HCT116 (cell line): Measurements from ENCODE around the gene PTPRA. TPM values are rescaled to one million over a fixed set of nuclear protein-coding genes. Genes with fewer than 3 reads are reported as not detected.

Source experiments
- ATAC-seq: fragments of 200-7000 bp; cut with Tn5 transposase; 2 replicates; pipeline ENCODE4 v1.9.1; 2020; ENCODE audit warnings: mild to moderate bottlenecking, moderate library complexity
- BruUV-seq: library from RNA; stranded (reverse); fragments of 400-500 nt; replicated peaks from 2 replicates; lab custom pipeline; 2021; lab: Mats Ljungman, UMichigan
- CTCF ChIA-PET: fragments of 300-600 bp; sonication (Branson Sonifier 250); formaldehyde crosslinking; loops from one replicate; lab custom pipeline; 2021; ENCODE audit warnings: antibody characterized with exemption; lab: Charles Lee
- POLR2A ChIA-PET: fragments of 300-600, 350-600 bp; sonication (Branson Sonifier 250); formaldehyde crosslinking; loops from one replicate; lab custom pipeline; 2021; ENCODE audit warnings: antibody characterized with exemption; lab: Charles Lee
- RAD21 ChIA-PET, 2 experiments: fragments of 300-600 bp; sonication (Branson Sonifier 250); formaldehyde crosslinking; loops; one replicate each; lab custom pipeline; 2023; ENCODE audit warnings: low total read pairs in 2 of 2; ENCODE audit not compliant: uncharacterized antibody in 2 of 2, unreplicated experiment in 2 of 2, low non-redundant PET in 1 of 2; lab: Charles Lee
- DNase-seq: peaks from one replicate; pipeline ENCODE4 v3.0.0-alpha.2; 2010; ENCODE audit warnings: low read depth, low spot score
- H2AFZ ChIP-seq: fragments of 200-600 bp; shearing (Covaris generic), sonication (generic); 2 replicates; pipeline ENCODE4 v1.6.1; 2017; ENCODE audit warnings: low read depth, mixed run types, mixed read lengths, antibody characterized with exemption, low read length; ENCODE audit not compliant: poor library complexity, severe bottlenecking
- H3K27ac ChIP-seq: 2 replicates; pipeline ENCODE4 v1.5.1; 2012; ENCODE audit warnings: low read depth, low read length
- H3K27me3 ChIP-seq: fragments of 200-600 bp; sonication (generic); 2 replicates; pipeline ENCODE4 v1.6.1; 2016; ENCODE audit warnings: mixed run types, low read length, mixed read lengths; ENCODE audit not compliant: insufficient read depth
- H3K36me3 ChIP-seq, 2 experiments: fragments of 200-500 bp in 1 of 2; fragments of 200-600 bp in 1 of 2; sonication (Bioruptor generic) in 1 of 2; sonication (generic) in 1 of 2; 2 replicates each; pipeline versions ENCODE4 v1.5.1 to v1.6.1; 2014 to 2016; ENCODE audit warnings: low read length in 2 of 2, inconsistent platforms in 1 of 2, mixed read lengths in 1 of 2, mixed run types in 1 of 2; ENCODE audit not compliant: insufficient read depth in 2 of 2, control insufficient read depth in 1 of 2
- H3K4me1 ChIP-seq, 2 experiments: fragments of 200-600 bp in 1 of 2; sonication (generic) in 1 of 2; 2 replicates each; pipeline versions ENCODE4 v1.5.1 to v1.6.1; 2012 to 2017; ENCODE audit warnings: low read length in 2 of 2, inconsistent platforms in 1 of 2, mild to moderate bottlenecking in 1 of 2, mixed read lengths in 1 of 2, mixed run types in 1 of 2, moderate library complexity in 1 of 2; ENCODE audit not compliant: insufficient read depth in 2 of 2, control insufficient read depth in 1 of 2
- H3K4me2 ChIP-seq: fragments of 200-600 bp; sonication (generic); 2 replicates; pipeline ENCODE4 v1.6.1; 2017; ENCODE audit warnings: mixed run types, low read length, mixed read lengths
- H3K4me3 ChIP-seq, 2 experiments: fragments of 200-600 bp in 1 of 2; sonication (generic) in 1 of 2; replicated peaks in 1 of 2; 2 replicates each; pipeline ENCODE4 v1.5.1; 2011 to 2016; ENCODE audit warnings: low read length in 2 of 2, control low read depth in 1 of 2, low read depth in 1 of 2, mild to moderate bottlenecking in 1 of 2, mixed read lengths in 1 of 2, mixed run types in 1 of 2
- H3K79me2 ChIP-seq: fragments of 200-600 bp; sonication (generic); 2 replicates; pipeline ENCODE4 v1.6.1; 2017; ENCODE audit warnings: mild to moderate bottlenecking, mixed run types, low read length, moderate library complexity, mixed read lengths; ENCODE audit not compliant: insufficient read depth
- H3K9ac ChIP-seq: fragments of 200-600 bp; sonication (generic); 2 replicates; pipeline ENCODE4 v1.6.1; 2016; ENCODE audit warnings: low read length, mixed read lengths
- H3K9me2 ChIP-seq: fragments of 200-600 bp; sonication (generic), shearing (Covaris generic); 2 replicates; pipeline ENCODE4 v1.6.1; 2017; ENCODE audit warnings: mixed run types, mild to moderate bottlenecking, moderate library complexity; ENCODE audit not compliant: insufficient read depth
- H3K9me3 ChIP-seq, 2 experiments: fragments of 200-500 bp in 1 of 2; fragments of 200-600 bp in 1 of 2; sonication (Bioruptor generic) in 1 of 2; sonication (generic) in 1 of 2; 2 replicates each; pipeline ENCODE4 v1.6.1; 2014 to 2017; ENCODE audit warnings: low read length in 2 of 2, mixed read lengths in 2 of 2, inconsistent platforms in 1 of 2, low read depth in 1 of 2, mild to moderate bottlenecking in 1 of 2, mixed run types in 1 of 2, moderate library complexity in 1 of 2; ENCODE audit not compliant: control insufficient read depth in 1 of 2, insufficient read depth in 1 of 2
- H4K20me1 ChIP-seq: fragments of 200-600 bp; sonication (generic), shearing (Covaris generic); 2 replicates; pipeline ENCODE4 v1.6.1; 2017; ENCODE audit warnings: mixed run types, mild to moderate bottlenecking, moderate library complexity; ENCODE audit not compliant: insufficient read depth
- CBX3 ChIP-seq: IDR thresholded peaks from 2 replicates; pipeline ENCODE4 v1.6.1; 2012; ENCODE audit warnings: low read depth
- CEBPB ChIP-seq: IDR thresholded peaks from 2 replicates; pipeline ENCODE4 v1.6.1; 2012; ENCODE audit warnings: low read depth
- EGR1 ChIP-seq: IDR thresholded peaks from 2 replicates; pipeline ENCODE4 v1.6.1; 2012; ENCODE audit warnings: low read depth
- ELF1 ChIP-seq: IDR thresholded peaks from 2 replicates; pipeline ENCODE4 v1.6.1; 2012; ENCODE audit warnings: low read depth, borderline replicate concordance
- EZH2phosphoT487 ChIP-seq: fragments of 200-600 bp; IDR thresholded peaks from 2 replicates; pipeline ENCODE4 v1.6.1; 2018; ENCODE audit warnings: antibody characterized with exemption, borderline replicate concordance
- FOSL1 ChIP-seq: IDR thresholded peaks from 2 replicates; pipeline ENCODE4 v1.6.1; 2012; ENCODE audit warnings: low read depth
- POLR2AphosphoS5 ChIP-seq: IDR thresholded peaks from 2 replicates; pipeline ENCODE4 v1.6.1; 2011; ENCODE audit warnings: mild to moderate bottlenecking, low read depth, low read length, moderate library complexity
- RAD21 ChIP-seq: IDR thresholded peaks from 2 replicates; pipeline ENCODE4 v1.6.1; 2012; ENCODE audit warnings: low read depth, mild to moderate bottlenecking
- SIN3A ChIP-seq: IDR thresholded peaks from 2 replicates; pipeline ENCODE4 v1.6.1; 2012; ENCODE audit warnings: low read depth
- SP1 ChIP-seq: IDR thresholded peaks from 2 replicates; pipeline ENCODE4 v1.6.1; 2012; ENCODE audit warnings: low read depth
- SRF ChIP-seq: IDR thresholded peaks from 2 replicates; pipeline ENCODE4 v1.6.1; 2012; ENCODE audit warnings: low read depth
- YY1 ChIP-seq: IDR thresholded peaks from 2 replicates; pipeline ENCODE4 v1.6.1; 2011; ENCODE audit warnings: low read length, low read depth, moderate library complexity, mild to moderate bottlenecking; ENCODE audit not compliant: insufficient replicate concordance; ENCODE audit errors: extremely low read depth
- ZFX ChIP-seq: fragments of 450-650 bp; IDR thresholded peaks from 2 replicates; pipeline ENCODE4 v1.6.1; 2017
- ZNF274 ChIP-seq: fragments of 200-500 bp; sonication (Bioruptor generic); IDR thresholded peaks from 2 replicates; pipeline ENCODE4 v1.6.1; 2014; ENCODE audit warnings: mild to moderate bottlenecking, low read depth, low read length, inconsistent platforms
- intact Hi-C: fragments of 100-400 bp; cut with micrococcal nuclease; formaldehyde crosslinking; loops from 2 replicates; pipeline ENCODE4 v1.10.0; 2022
- total RNA-seq: library from RNA; stranded (reverse); gene quantifications from one replicate; pipeline ENCODE4 v1.2.1, GENCODE V29; 2021; ENCODE audit not compliant: unreplicated experiment
- TF ChIP-seq, protein P1 (sequence below): IDR thresholded peaks from 2 replicates; pipeline ENCODE4 v1.6.1; 2012; ENCODE audit warnings: low read depth
- TF ChIP-seq, protein P2 (sequence below): IDR thresholded peaks from 2 replicates; pipeline ENCODE4 v1.6.1; 2011; ENCODE audit warnings: mild to moderate bottlenecking, low read length, moderate library complexity; ENCODE audit not compliant: insufficient replicate concordance; ENCODE audit errors: extremely low read depth

The PTPRA gene
- total RNA-seq, 1 experiment from 2014 or later, result 44.6 TPM

DNA sequence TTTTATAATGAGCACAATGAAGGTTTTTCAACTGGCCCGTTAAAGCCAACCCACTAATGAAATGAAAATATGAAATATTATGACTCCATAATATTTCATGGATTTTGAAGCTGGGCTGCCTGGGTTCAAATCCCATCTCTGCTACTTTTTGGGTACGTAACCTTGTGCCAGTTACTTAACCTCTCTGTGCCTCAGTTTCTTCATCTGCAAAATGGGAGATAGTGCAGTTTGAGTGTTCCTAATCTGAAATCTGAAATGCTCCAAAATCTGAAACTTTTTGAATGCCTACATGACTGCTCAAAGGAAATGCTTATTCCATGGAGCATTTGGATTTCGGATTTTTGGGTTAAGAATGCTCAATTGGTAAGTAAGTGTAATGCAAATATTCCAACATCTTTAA, 29.5 kb downstream of the PTPRA start:
- no peaks in the 10 kb centered on the region for H3K4me1 ChIP-seq
- no peaks in the 10 kb centered on the region for H4K20me1 ChIP-seq
- POLR2A ChIA-PET, result no interaction called here
- H3K27me3 ChIP-seq, result no peaks in the 10 kb centered on the region
- H3K4me3 ChIP-seq, result no peak overlapping the region
- CTCF ChIA-PET, result no interaction called here
- no peaks in the 10 kb centered on the region for H3K9me3 ChIP-seq
- no TSS peak for BruUV-seq
- DNase-seq (no peak), ATAC-seq (no peak)
- RAD21 ChIA-PET, result no interaction called here
- no peak overlapping the region for H2AFZ ChIP-seq
- no peak overlapping the region for H3K27ac ChIP-seq
- intact Hi-C loops, result no loop called here
- H3K9ac ChIP-seq, result no peak overlapping the region
- no peaks in the 10 kb centered on the region for H3K36me3 ChIP-seq
- no peaks in the 10 kb centered on the region for H3K9me2 ChIP-seq
- no peak overlapping the region for H3K4me2 ChIP-seq
- H3K79me2 ChIP-seq, result peaks cover 65% of the 10 kb centered on the region
- no peak for TF ChIP-seq ZFX
- no peak for TF ChIP-seq EZH2phosphoT487
- TF ChIP-seq ZNF274, result no peak
- no peak for TF ChIP-seq CBX3
- no peak for TF ChIP-seq YY1

DNA sequence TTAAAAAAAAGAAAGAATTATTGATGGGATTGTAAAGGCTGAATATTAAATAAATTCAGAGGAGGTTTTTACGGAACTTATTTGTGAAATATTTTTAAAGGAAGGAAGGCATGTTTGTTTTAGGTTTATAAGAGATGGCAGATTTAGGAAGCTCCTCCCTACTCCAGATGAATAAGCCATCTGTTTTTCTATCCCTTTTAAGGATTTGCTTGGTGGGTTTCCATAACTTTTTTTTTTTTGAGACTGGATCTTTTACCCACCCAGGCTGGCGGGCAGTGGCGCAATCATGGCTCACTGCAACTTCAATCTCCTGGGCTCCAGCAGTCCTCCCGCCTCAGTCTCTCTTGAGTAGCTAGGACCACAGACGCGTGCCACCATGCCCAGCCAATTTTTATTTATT, 30.4 kb downstream of the PTPRA start:
- no peak overlapping the region for H3K4me3 ChIP-seq
- no TSS peak for BruUV-seq
- ChIA-PET RAD21 (no interaction called here), CTCF (no interaction called here), POLR2A (no interaction called here)
- H3K9ac ChIP-seq, result no peak overlapping the region
- H3K9me2 ChIP-seq, result no peaks in the 10 kb centered on the region
- no peak overlapping the region for H2AFZ ChIP-seq
- no peaks in the 10 kb centered on the region for H3K27me3 ChIP-seq
- H3K4me1 ChIP-seq, result no peaks in the 10 kb centered on the region
- peaks cover 69% of the 10 kb centered on the region for H3K79me2 ChIP-seq
- no peaks in the 10 kb centered on the region for H3K36me3 ChIP-seq
- H3K9me3 ChIP-seq, result no peaks in the 10 kb centered on the region
- no peaks in the 10 kb centered on the region for H4K20me1 ChIP-seq
- no peak overlapping the region for H3K4me2 ChIP-seq
- H3K27ac ChIP-seq, result no peak overlapping the region
- ATAC-seq, result no peak
- intact Hi-C loops, result no loop called here
- no peak for DNase-seq
- TF ChIP-seq SRF (no peak), EZH2phosphoT487 (no peak), POLR2AphosphoS5 (no peak), CEBPB (no peak), SIN3A (no peak), YY1 (no peak), ELF1 (no peak), RAD21 (no peak), FOSL1 (no peak), ZFX (no peak), SP1 (no peak), EGR1 (no peak)
- TF ChIP-seq, protein P1, sequence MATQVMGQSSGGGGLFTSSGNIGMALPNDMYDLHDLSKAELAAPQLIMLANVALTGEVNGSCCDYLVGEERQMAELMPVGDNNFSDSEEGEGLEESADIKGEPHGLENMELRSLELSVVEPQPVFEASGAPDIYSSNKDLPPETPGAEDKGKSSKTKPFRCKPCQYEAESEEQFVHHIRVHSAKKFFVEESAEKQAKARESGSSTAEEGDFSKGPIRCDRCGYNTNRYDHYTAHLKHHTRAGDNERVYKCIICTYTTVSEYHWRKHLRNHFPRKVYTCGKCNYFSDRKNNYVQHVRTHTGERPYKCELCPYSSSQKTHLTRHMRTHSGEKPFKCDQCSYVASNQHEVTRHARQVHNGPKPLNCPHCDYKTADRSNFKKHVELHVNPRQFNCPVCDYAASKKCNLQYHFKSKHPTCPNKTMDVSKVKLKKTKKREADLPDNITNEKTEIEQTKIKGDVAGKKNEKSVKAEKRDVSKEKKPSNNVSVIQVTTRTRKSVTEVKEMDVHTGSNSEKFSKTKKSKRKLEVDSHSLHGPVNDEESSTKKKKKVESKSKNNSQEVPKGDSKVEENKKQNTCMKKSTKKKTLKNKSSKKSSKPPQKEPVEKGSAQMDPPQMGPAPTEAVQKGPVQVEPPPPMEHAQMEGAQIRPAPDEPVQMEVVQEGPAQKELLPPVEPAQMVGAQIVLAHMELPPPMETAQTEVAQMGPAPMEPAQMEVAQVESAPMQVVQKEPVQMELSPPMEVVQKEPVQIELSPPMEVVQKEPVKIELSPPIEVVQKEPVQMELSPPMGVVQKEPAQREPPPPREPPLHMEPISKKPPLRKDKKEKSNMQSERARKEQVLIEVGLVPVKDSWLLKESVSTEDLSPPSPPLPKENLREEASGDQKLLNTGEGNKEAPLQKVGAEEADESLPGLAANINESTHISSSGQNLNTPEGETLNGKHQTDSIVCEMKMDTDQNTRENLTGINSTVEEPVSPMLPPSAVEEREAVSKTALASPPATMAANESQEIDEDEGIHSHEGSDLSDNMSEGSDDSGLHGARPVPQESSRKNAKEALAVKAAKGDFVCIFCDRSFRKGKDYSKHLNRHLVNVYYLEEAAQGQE, result no peak
- TF ChIP-seq, protein P2, sequence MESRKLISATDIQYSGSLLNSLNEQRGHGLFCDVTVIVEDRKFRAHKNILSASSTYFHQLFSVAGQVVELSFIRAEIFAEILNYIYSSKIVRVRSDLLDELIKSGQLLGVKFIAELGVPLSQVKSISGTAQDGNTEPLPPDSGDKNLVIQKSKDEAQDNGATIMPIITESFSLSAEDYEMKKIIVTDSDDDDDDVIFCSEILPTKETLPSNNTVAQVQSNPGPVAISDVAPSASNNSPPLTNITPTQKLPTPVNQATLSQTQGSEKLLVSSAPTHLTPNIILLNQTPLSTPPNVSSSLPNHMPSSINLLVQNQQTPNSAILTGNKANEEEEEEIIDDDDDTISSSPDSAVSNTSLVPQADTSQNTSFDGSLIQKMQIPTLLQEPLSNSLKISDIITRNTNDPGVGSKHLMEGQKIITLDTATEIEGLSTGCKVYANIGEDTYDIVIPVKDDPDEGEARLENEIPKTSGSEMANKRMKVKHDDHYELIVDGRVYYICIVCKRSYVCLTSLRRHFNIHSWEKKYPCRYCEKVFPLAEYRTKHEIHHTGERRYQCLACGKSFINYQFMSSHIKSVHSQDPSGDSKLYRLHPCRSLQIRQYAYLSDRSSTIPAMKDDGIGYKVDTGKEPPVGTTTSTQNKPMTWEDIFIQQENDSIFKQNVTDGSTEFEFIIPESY, result no peak
